ENCODE measurements around the gene ATP9A. TPM values are rescaled to one million over a fixed set of nuclear protein-coding genes. Genes with fewer than 3 reads are reported as not detected.

Gene ATP9A
- total RNA-seq, 1 experiment from 2014 or later, result 12.1 TPM

GRCh38 chr20:51562332-51563173 is 205.6 kb downstream of the ATP9A start:
- Histone ChIP-seq H3K9me3 (ENCODE audit: control insufficient read depth, low read depth, low read length) (no peaks in the 10 kb centered on the region), H3K27me3 (ENCODE audit: insufficient read depth, low read length) (peaks cover 38% of the 10 kb centered on the region; the same call in 1 of the 2 replicates), H3K9ac (ENCODE audit: extremely low read depth, insufficient read length, low read length) (no peak overlapping the region), H3K23me2 (ENCODE audit: insufficient read length, low read depth, low read length, poor library complexity, severe bottlenecking) (peaks cover 10% of the 10 kb centered on the region), H2BK15ac (ENCODE audit: low read depth, low read length) (no peak overlapping the region), H3K27ac (ENCODE audit: insufficient read length, low read depth, low read length) (no peak overlapping the region), H3K18ac (ENCODE audit: insufficient read length, low read depth, low read length) (peak overlapping the region; percentile 28), H2BK12ac (ENCODE audit: insufficient read length, low read depth, low read length) (no peak overlapping the region), H2BK120ac (ENCODE audit: low read depth, low read length, poor library complexity, severe bottlenecking) (no peak overlapping the region), H3K4me2 (ENCODE audit: insufficient read depth, insufficient read length, low read length) (peak overlapping the region; percentile 61), H2BK20ac (ENCODE audit: low read depth, low read length, poor library complexity, severe bottlenecking) (peak overlapping the region; percentile 28), H3T11ph (ENCODE audit: low read length) (no peak overlapping the region), H2AK5ac (ENCODE audit: insufficient read length, low read length) (no peak overlapping the region), H3K4me1 (ENCODE audit: insufficient read depth, low read length) (peaks cover 3% of the 10 kb centered on the region; the same call in 1 of the 2 replicates), H2BK5ac (ENCODE audit: insufficient read length, low read length) (no peak overlapping the region), H3K23ac (ENCODE audit: insufficient read length, low read depth, low read length) (no peak overlapping the region), H4K8ac (replicated peaks; ENCODE audit: insufficient read length, low read depth, low read length) (no peak overlapping the region), H2AFZ (ENCODE audit: low read length) (no peak overlapping the region), H3K79me1 (ENCODE audit: insufficient read depth, low read depth, low read length, poor library complexity, severe bottlenecking) (no peaks in the 10 kb centered on the region), H3K56ac (ENCODE audit: insufficient read length, low read depth, low read length) (no peak overlapping the region), H3K14ac (ENCODE audit: insufficient read depth, low read length) (peak overlapping the region; percentile 16), H3K79me2 (ENCODE audit: insufficient read depth, low read length) (no peaks in the 10 kb centered on the region), H4K5ac (ENCODE audit: insufficient read length, low read depth, low read length) (no peak overlapping the region), H3K4ac (ENCODE audit: low read depth, low read length) (no peak overlapping the region), H4K91ac (ENCODE audit: insufficient read length, low read depth, low read length) (no peak overlapping the region), H4K20me1 (ENCODE audit: control insufficient read depth, insufficient read depth, insufficient read length) (no peaks in the 10 kb centered on the region)
- Mint-ChIP-seq H3K27me3 (ENCODE audit: low read depth) (peaks cover 95% of the 10 kb centered on the region), H3K36me3 (ENCODE audit: insufficient read depth in 1 of 3, low read depth in 3 of 3) (no peaks in the 10 kb centered on the region; a peak in 1 of 7 replicates), H3K4me3 (peak overlapping the region; percentile 69 to 89), H3K4me1 (peaks cover 17 to 27% of the 10 kb centered on the region in 2 experiments), H3K9me3 (no peaks in the 10 kb centered on the region), H3K27ac (no peak overlapping the region)
- no CpG with 5 or more reads among the region's 76 CpGs for WGBS (ENCODE audit: extremely low coverage, insufficient read length, low lambda C conversion rate)
- peak; percentile 67 for DNase-seq
- peak; percentile 34; the same call in 2 of the 3 replicates for TF ChIP-seq CTCF (conservative IDR thresholded peaks at IDR 0.05)

All from H9 (cell line).